ENCODE data around the gene CDH13.

GRCh38 chr16:83464991-83465390 is 838.2 kb downstream of the CDH13 start:
- TF ChIP-seq, protein P1, sequence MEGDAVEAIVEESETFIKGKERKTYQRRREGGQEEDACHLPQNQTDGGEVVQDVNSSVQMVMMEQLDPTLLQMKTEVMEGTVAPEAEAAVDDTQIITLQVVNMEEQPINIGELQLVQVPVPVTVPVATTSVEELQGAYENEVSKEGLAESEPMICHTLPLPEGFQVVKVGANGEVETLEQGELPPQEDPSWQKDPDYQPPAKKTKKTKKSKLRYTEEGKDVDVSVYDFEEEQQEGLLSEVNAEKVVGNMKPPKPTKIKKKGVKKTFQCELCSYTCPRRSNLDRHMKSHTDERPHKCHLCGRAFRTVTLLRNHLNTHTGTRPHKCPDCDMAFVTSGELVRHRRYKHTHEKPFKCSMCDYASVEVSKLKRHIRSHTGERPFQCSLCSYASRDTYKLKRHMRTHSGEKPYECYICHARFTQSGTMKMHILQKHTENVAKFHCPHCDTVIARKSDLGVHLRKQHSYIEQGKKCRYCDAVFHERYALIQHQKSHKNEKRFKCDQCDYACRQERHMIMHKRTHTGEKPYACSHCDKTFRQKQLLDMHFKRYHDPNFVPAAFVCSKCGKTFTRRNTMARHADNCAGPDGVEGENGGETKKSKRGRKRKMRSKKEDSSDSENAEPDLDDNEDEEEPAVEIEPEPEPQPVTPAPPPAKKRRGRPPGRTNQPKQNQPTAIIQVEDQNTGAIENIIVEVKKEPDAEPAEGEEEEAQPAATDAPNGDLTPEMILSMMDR (conservative IDR thresholded peaks at IDR 0.05; ENCODE audit: low read depth in 2 of 2), result no peak
- TF ChIP-seq EZH2phosphoT487 (IDR thresholded peaks at IDR 0.05; ENCODE audit: unreplicated experiment) (no peak), POLR2AphosphoS5 (IDR thresholded peaks at IDR 0.05; ENCODE audit: low read depth) (no peak), JUNB (IDR thresholded peaks at IDR 0.05; ENCODE audit: unreplicated experiment) (no peak), EZH2 (IDR thresholded peaks at IDR 0.05; ENCODE audit: low read depth, unreplicated experiment) (no peak), ETS1 (IDR thresholded peaks at IDR 0.05) (no peak), CREB1 (CRISPR knock-in tag; IDR thresholded peaks at IDR 0.05; ENCODE audit: low read depth) (no peak), STAT1 (IDR thresholded peaks at IDR 0.05; ENCODE audit: unreplicated experiment) (no peak), REST (IDR thresholded peaks at IDR 0.05; ENCODE audit: unreplicated experiment) (no peak), ZNF462 (CRISPR knock-in tag; IDR thresholded peaks at IDR 0.05) (no peak), NANOG (IDR thresholded peaks at IDR 0.05; ENCODE audit: borderline replicate concordance) (no peak)

Data from GM23338 (cell line).